ENCODE measurements around the gene DNAI1.

- TF ChIP-seq CTCF (IDR thresholded peaks at IDR 0.05), result no peak
- no peak for TF ChIP-seq MXI1 (IDR thresholded peaks at IDR 0.05; ENCODE audit: low read depth, low read length)
- TF ChIP-seq ELF1 (IDR thresholded peaks at IDR 0.05), result no peak
- no peak for TF ChIP-seq EP300 (IDR thresholded peaks at IDR 0.05; ENCODE audit: borderline replicate concordance in 1 of 2, low read depth in 1 of 2, low read length in 1 of 2)
- TF ChIP-seq PBX3 (IDR thresholded peaks at IDR 0.05), result no peak
Measured at GRCh38 chr9:34507556-34507955, 49.0 kb downstream of the DNAI1 start.
